ENCODE data around the gene CLMN. TPM values are rescaled to one million over a fixed set of nuclear protein-coding genes. Genes with fewer than 3 reads are reported as not detected.

CLMN gene
- total and polyA plus RNA-seq, 2 of the 8 experiments (the other 6 are each of a cell fraction or from before 2014, with no cell fraction given) = 1.6 to 8.2 TPM

- Histone ChIP-seq H3K79me1 (ENCODE audit: low read depth, low read length) (no peaks in the 10 kb centered on the region), H3K9ac (replicated peaks in 1 of 4; ENCODE audit: extremely low read depth in 1 of 4, low read depth in 3 of 4, low read length in 3 of 4) (no peak overlapping the region), H2AFZ (ENCODE audit: low read length) (no peak overlapping the region), H3K9me3 (ENCODE audit: insufficient read depth in 2 of 2, low read depth in 1 of 2, low read length in 1 of 2) (peaks cover 4 to 5% of the 10 kb centered on the region in 2 experiments; a peak in 2 of 4 replicates), H3K4me1 (replicated peaks in 1 of 4; ENCODE audit: control insufficient read depth in 3 of 4, insufficient read depth in 4 of 4, low read length in 3 of 4) (peaks cover 1 to 5% (median 2%) of the 10 kb centered on the region in 4 experiments; a peak in 1 of 7 replicates), H2BK120ac (replicated peaks; ENCODE audit: low read depth, low read length) (no peak overlapping the region), H2BK15ac (ENCODE audit: low read length) (no peak overlapping the region), H2AK5ac (ENCODE audit: low read depth, low read length) (no peak overlapping the region), H3K56ac (replicated peaks; ENCODE audit: insufficient read length, low read depth, low read length) (no peak overlapping the region), H2BK20ac (ENCODE audit: low read length) (no peak overlapping the region), H3K27me3 (replicated peaks in 1 of 4; ENCODE audit: control insufficient read depth in 3 of 4, extremely low read depth in 1 of 4, insufficient read depth in 3 of 4, low read length in 3 of 4) (no peaks in the 10 kb centered on the region), H3K4me3 (ENCODE audit: extremely low read depth in 1 of 4, insufficient read depth in 2 of 4, low read depth in 3 of 4, low read length in 4 of 4) (no peak overlapping the region), H3K27ac (ENCODE audit: low read depth, low read length) (no peak overlapping the region), H3K79me2 (ENCODE audit: control insufficient read depth in 1 of 2, insufficient read depth in 2 of 2, low read length in 2 of 2) (no peaks in the 10 kb centered on the region), H4K8ac (ENCODE audit: extremely low read depth, insufficient read depth, low read length) (no peak overlapping the region), H4K91ac (replicated peaks; ENCODE audit: insufficient read length, low read length) (no peak overlapping the region), H3K36me3 (ENCODE audit: control insufficient read depth in 2 of 4, insufficient read depth in 4 of 4, low read length in 3 of 4) (no peaks in the 10 kb centered on the region; a peak in 1 of 8 replicates), H3K23me2 (ENCODE audit: low read depth, low read length) (no peaks in the 10 kb centered on the region), H3K4me2 (ENCODE audit: insufficient read depth in 1 of 2, low read depth in 2 of 2, low read length in 2 of 2) (peak overlapping the region; percentile 34 to 40; a peak in 3 of 4 replicates), H3K4ac (replicated peaks; ENCODE audit: insufficient read length, low read depth, low read length) (no peak overlapping the region), H4K5ac (ENCODE audit: insufficient read length, low read depth, low read length) (no peak overlapping the region), H3K18ac (ENCODE audit: extremely low read depth, low read length) (no peak overlapping the region), H4K20me1 (replicated peaks in 1 of 2; ENCODE audit: control insufficient read depth in 1 of 2, insufficient read depth in 2 of 2, low read length in 2 of 2) (no peaks in the 10 kb centered on the region), H2BK12ac (ENCODE audit: low read depth, low read length) (no peak overlapping the region), H2BK5ac (ENCODE audit: low read depth, low read length) (no peak overlapping the region), H3K14ac (ENCODE audit: insufficient read length) (no peak overlapping the region), H3K23ac (ENCODE audit: insufficient read length) (no peak overlapping the region)
- 42% methylated on average over 2 of the region's 2 CpGs; no CpG with 5 or more reads in 1 of the 2 experiments for WGBS, 2 experiments (ENCODE audit: extremely low coverage in 1 of 2, insufficient coverage in 1 of 2, insufficient read length in 1 of 2, insufficient replicate concordance in 2 of 2, low coverage in 1 of 2, low lambda C conversion rate in 2 of 2, missing lambda C conversion rate in 1 of 2)
- FAIRE-seq (no peak), DNase-seq (ENCODE audit: low read depth in 1 of 2, low spot score in 2 of 2) (no peak)
- ChIA-PET CTCF (ENCODE audit: partially characterized antibody) (interaction anchor here (0.7 to 0.8 kb wide), 3 partner anchors 34 to 346 kb away, joined by 3 read pairs; no protein-coding TSS in a partner anchor), POLR2A (ENCODE audit: partially characterized antibody) (interaction anchor here (0.8 to 1.2 kb wide), 3 partner anchors 12 to 208 kb away, joined by 3 read pairs; no protein-coding TSS in a partner anchor)
- TF ChIP-seq ASH2L (IDR thresholded peaks at IDR 0.05; ENCODE audit: low read length) (no peak), NANOG (IDR thresholded peaks at IDR 0.05; ENCODE audit: insufficient read depth, low read depth, low read length, poor library complexity, severe bottlenecking) (no peak), MAFK (IDR thresholded peaks at IDR 0.05; ENCODE audit: low read depth, low read length) (no peak), NRF1 (IDR thresholded peaks at IDR 0.05; ENCODE audit: low read depth, low read length) (no peak), TAF1 (IDR thresholded peaks at IDR 0.05; ENCODE audit: low read depth, low read length) (no peak), EGR1 (IDR thresholded peaks at IDR 0.05; ENCODE audit: borderline replicate concordance, low read depth, low read length) (no peak), RFX5 (IDR thresholded peaks at IDR 0.05; ENCODE audit: borderline replicate concordance, low read depth, low read length) (no peak), SP4 (IDR thresholded peaks at IDR 0.05; ENCODE audit: low read length) (no peak), CHD1 (IDR thresholded peaks at IDR 0.05; ENCODE audit: low read depth, low read length) (no peak), PHF8 (conservative IDR thresholded peaks at IDR 0.05; ENCODE audit: low read depth, low read length) (no peak), POU5F1 (IDR thresholded peaks at IDR 0.05; ENCODE audit: low read depth, low read length) (no peak)
- TF ChIP-seq, protein P1, sequence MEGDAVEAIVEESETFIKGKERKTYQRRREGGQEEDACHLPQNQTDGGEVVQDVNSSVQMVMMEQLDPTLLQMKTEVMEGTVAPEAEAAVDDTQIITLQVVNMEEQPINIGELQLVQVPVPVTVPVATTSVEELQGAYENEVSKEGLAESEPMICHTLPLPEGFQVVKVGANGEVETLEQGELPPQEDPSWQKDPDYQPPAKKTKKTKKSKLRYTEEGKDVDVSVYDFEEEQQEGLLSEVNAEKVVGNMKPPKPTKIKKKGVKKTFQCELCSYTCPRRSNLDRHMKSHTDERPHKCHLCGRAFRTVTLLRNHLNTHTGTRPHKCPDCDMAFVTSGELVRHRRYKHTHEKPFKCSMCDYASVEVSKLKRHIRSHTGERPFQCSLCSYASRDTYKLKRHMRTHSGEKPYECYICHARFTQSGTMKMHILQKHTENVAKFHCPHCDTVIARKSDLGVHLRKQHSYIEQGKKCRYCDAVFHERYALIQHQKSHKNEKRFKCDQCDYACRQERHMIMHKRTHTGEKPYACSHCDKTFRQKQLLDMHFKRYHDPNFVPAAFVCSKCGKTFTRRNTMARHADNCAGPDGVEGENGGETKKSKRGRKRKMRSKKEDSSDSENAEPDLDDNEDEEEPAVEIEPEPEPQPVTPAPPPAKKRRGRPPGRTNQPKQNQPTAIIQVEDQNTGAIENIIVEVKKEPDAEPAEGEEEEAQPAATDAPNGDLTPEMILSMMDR (IDR thresholded peaks at IDR 0.05; ENCODE audit: control extremely low read depth in 1 of 3, insufficient read depth in 1 of 3, low read depth in 1 of 3, low read length in 3 of 3) = no peak
Measured at GRCh38 chr14:95162641-95163040, 157.1 kb downstream of the CLMN start.

All from H1 (cell line).